Neural progenitor cell (in vitro differentiated cells): Measurements from ENCODE around the gene ATP6V0E1.

Source experiments
- CTCF ChIP-seq: fragments of 200-600 bp; sonication (generic); IDR thresholded peaks from 2 replicates; pipeline ENCODE4 v1.5.1; 2017; ENCODE audit warnings: antibody characterized with exemption, mild to moderate bottlenecking
- EZH2 ChIP-seq: fragments of 200-600 bp; sonication (generic); IDR thresholded peaks from 2 replicates; pipeline ENCODE4 v1.6.1; 2017; ENCODE audit warnings: antibody characterized with exemption, mild to moderate bottlenecking, moderate library complexity
- EZH2phosphoT487 ChIP-seq: fragments of 200-600 bp; sonication (generic); IDR thresholded peaks from 2 replicates; pipeline ENCODE4 v1.6.1; 2017; ENCODE audit warnings: antibody characterized with exemption

- TF ChIP-seq CTCF: no peak
- TF ChIP-seq EZH2phosphoT487: no peak
- TF ChIP-seq EZH2: no peak
Measured at GRCh38 chr5:173035904-173036707, 52.5 kb downstream of the ATP6V0E1 start.
